ENCODE measurements around the gene NBAS. TPM values are rescaled to one million over a fixed set of nuclear protein-coding genes. Genes with fewer than 3 reads are reported as not detected.
"Not testable (repeated sequence)": the region's sequence is repeated elsewhere in the genome, so short reads cannot be mapped to it uniquely, and the experiment has no call there.

Gene NBAS
- total RNA-seq, 2 experiments from 2014 or later = 30.5 to 31.1 TPM

- H3K4me3 Mint-ChIP-seq = no peak overlapping the region
- CTCF ChIA-PET = no interaction called here
- H3K4me1 Mint-ChIP-seq = no peaks in the 10 kb centered on the region
- H3K9me3 Mint-ChIP-seq = no peaks in the 10 kb centered on the region
- DNase-seq = no peak
- no peak overlapping the region for H3K27ac Mint-ChIP-seq
- POLR2A ChIA-PET = no interaction called here
- H3K27me3 Mint-ChIP-seq = no peaks in the 10 kb centered on the region
- peaks cover 36% of the 10 kb centered on the region for H3K36me3 Mint-ChIP-seq (ENCODE audit: low read depth)
These were observed 104.8 kb downstream of the NBAS start for GRCh38 chr2:15456352-15456751.

- no peak overlapping the region for H3K27ac Mint-ChIP-seq
- POLR2A ChIA-PET = no interaction called here
- CTCF ChIA-PET = no interaction called here
- no peak overlapping the region for H3K4me3 Mint-ChIP-seq
- H3K36me3 Mint-ChIP-seq (ENCODE audit: low read depth) = peaks cover 29% of the 10 kb centered on the region
- H3K4me1 Mint-ChIP-seq = no peaks in the 10 kb centered on the region
- no peak for DNase-seq
- no peaks in the 10 kb centered on the region for H3K27me3 Mint-ChIP-seq
- H3K9me3 Mint-ChIP-seq = no peaks in the 10 kb centered on the region
These were observed 110.3 kb downstream of the NBAS start for GRCh38 chr2:15450808-15451207.

GRCh38 chr2:15449556-15450236 is 111.4 kb downstream of the NBAS start:
- Mint-ChIP-seq H3K4me1 (no peaks in the 10 kb centered on the region), H3K27ac (no peak overlapping the region), H3K9me3 (no peaks in the 10 kb centered on the region), H3K27me3 (no peaks in the 10 kb centered on the region), H3K4me3 (no peak overlapping the region), H3K36me3 (ENCODE audit: low read depth) (peaks cover 31% of the 10 kb centered on the region)
- ChIA-PET CTCF (no interaction called here), POLR2A (no interaction called here)
- DNase-seq = no peak

- Mint-ChIP-seq H3K4me3 (no peak overlapping the region), H3K27me3 (no peaks in the 10 kb centered on the region), H3K9me3 (peaks cover 2% of the 10 kb centered on the region), H3K27ac (no peak overlapping the region), H3K36me3 (ENCODE audit: low read depth) (peaks cover 29% of the 10 kb centered on the region), H3K4me1 (no peaks in the 10 kb centered on the region)
- no peak for DNase-seq
- ChIA-PET POLR2A (no interaction called here), CTCF (no interaction called here)
These were observed 112.8 kb downstream of the NBAS start for GRCh38 chr2:15448250-15448839.

- Mint-ChIP-seq H3K9me3 (peaks cover 2% of the 10 kb centered on the region), H3K4me1 (no peaks in the 10 kb centered on the region), H3K36me3 (ENCODE audit: low read depth) (peaks cover 22% of the 10 kb centered on the region), H3K27ac (no peak overlapping the region), H3K4me3 (no peak overlapping the region), H3K27me3 (no peaks in the 10 kb centered on the region)
- DNase-seq = no peak
- ChIA-PET POLR2A (no interaction called here), CTCF (no interaction called here)
These were observed 113.8 kb downstream of the NBAS start for GRCh38 chr2:15447381-15447780.

GRCh38 chr2:15446961-15447360 is 114.2 kb downstream of the NBAS start:
- H3K27me3 Mint-ChIP-seq = no peaks in the 10 kb centered on the region
- POLR2A ChIA-PET = no interaction called here
- H3K4me1 Mint-ChIP-seq = no peaks in the 10 kb centered on the region
- no peak overlapping the region for H3K27ac Mint-ChIP-seq
- H3K9me3 Mint-ChIP-seq = peaks cover 2% of the 10 kb centered on the region
- DNase-seq = no peak
- no peak overlapping the region for H3K4me3 Mint-ChIP-seq
- CTCF ChIA-PET = no interaction called here
- peaks cover 21% of the 10 kb centered on the region for H3K36me3 Mint-ChIP-seq (ENCODE audit: low read depth)

- Mint-ChIP-seq H3K4me1 (no peaks in the 10 kb centered on the region), H3K27ac (no peak overlapping the region), H3K36me3 (ENCODE audit: low read depth) (peaks cover 17% of the 10 kb centered on the region), H3K27me3 (no peaks in the 10 kb centered on the region), H3K4me3 (no peak overlapping the region), H3K9me3 (peaks cover 2% of the 10 kb centered on the region)
- no peak for DNase-seq
- ChIA-PET CTCF (no interaction called here), POLR2A (no interaction called here)
These were observed 115.1 kb downstream of the NBAS start for GRCh38 chr2:15445891-15446562.

GRCh38 chr2:15439768-15440524 is 121.2 kb downstream of the NBAS start:
- H3K27me3 Mint-ChIP-seq, H3K27ac Mint-ChIP-seq, POLR2A ChIA-PET, CTCF ChIA-PET, DNase-seq, H3K4me3 Mint-ChIP-seq, H3K4me1 Mint-ChIP-seq, H3K9me3 Mint-ChIP-seq: not testable (repeated sequence)
- peaks cover 10% of the 10 kb centered on the region for H3K36me3 Mint-ChIP-seq (ENCODE audit: low read depth)

- H3K4me1 Mint-ChIP-seq, H3K27me3 Mint-ChIP-seq, H3K27ac Mint-ChIP-seq, POLR2A ChIA-PET, CTCF ChIA-PET, H3K4me3 Mint-ChIP-seq, DNase-seq, H3K9me3 Mint-ChIP-seq: not testable (repeated sequence)
- H3K36me3 Mint-ChIP-seq (ENCODE audit: low read depth) = peaks cover 10% of the 10 kb centered on the region
These were observed 121.8 kb downstream of the NBAS start for GRCh38 chr2:15439366-15439765.

GRCh38 chr2:15436195-15436594 is 124.9 kb downstream of the NBAS start:
- POLR2A ChIA-PET = no interaction called here
- Mint-ChIP-seq H3K9me3 (no peaks in the 10 kb centered on the region), H3K27me3 (no peaks in the 10 kb centered on the region), H3K4me3 (no peak overlapping the region), H3K27ac (no peak overlapping the region), H3K36me3 (ENCODE audit: low read depth) (peaks cover 8% of the 10 kb centered on the region), H3K4me1 (no peaks in the 10 kb centered on the region)
- CTCF ChIA-PET = no interaction called here
- DNase-seq = no peak

- Mint-ChIP-seq H3K36me3 (ENCODE audit: low read depth) (peaks cover 6% of the 10 kb centered on the region), H3K9me3 (no peaks in the 10 kb centered on the region), H3K4me1 (no peaks in the 10 kb centered on the region), H3K4me3 (no peak overlapping the region), H3K27me3 (no peaks in the 10 kb centered on the region), H3K27ac (no peak overlapping the region)
- ChIA-PET POLR2A (no interaction called here), CTCF (no interaction called here)
- DNase-seq = no peak
These were observed 125.7 kb downstream of the NBAS start for GRCh38 chr2:15435474-15435873.

GRCh38 chr2:15432642-15433256 is 128.4 kb downstream of the NBAS start:
- no peaks in the 10 kb centered on the region for H3K9me3 Mint-ChIP-seq
- no peaks in the 10 kb centered on the region for H3K27me3 Mint-ChIP-seq
- H3K4me3 Mint-ChIP-seq = no peak overlapping the region
- no peaks in the 10 kb centered on the region for H3K36me3 Mint-ChIP-seq (ENCODE audit: low read depth)
- CTCF ChIA-PET = no interaction called here
- DNase-seq = no peak
- POLR2A ChIA-PET = no interaction called here
- no peak overlapping the region for H3K27ac Mint-ChIP-seq
- no peaks in the 10 kb centered on the region for H3K4me1 Mint-ChIP-seq

GRCh38 chr2:15429032-15429431 is 132.1 kb downstream of the NBAS start:
- Mint-ChIP-seq H3K27ac (no peak overlapping the region), H3K9me3 (no peaks in the 10 kb centered on the region), H3K4me1 (no peaks in the 10 kb centered on the region), H3K4me3 (no peak overlapping the region), H3K27me3 (no peaks in the 10 kb centered on the region), H3K36me3 (ENCODE audit: low read depth) (peaks cover under 1% of the 10 kb centered on the region)
- CTCF ChIA-PET = no interaction called here
- POLR2A ChIA-PET = no interaction called here
- no peak for DNase-seq
